Mesothelial cell of epicardium (in vitro differentiated cells): Measurements from ENCODE around the gene CYB5D1. TPM values are rescaled to one million over a fixed set of nuclear protein-coding genes. Genes with fewer than 3 reads are reported as not detected.
"Not testable (repeated sequence)": the region's sequence is repeated elsewhere in the genome, so short reads cannot be mapped to it uniquely, and the experiment has no call there.

Experiments used
- DNase-seq, 2 experiments: peaks; one replicate each; pipeline ENCODE4 v3.0.0; 2021; ENCODE audit warnings: low spot score in 2 of 2; ENCODE audit not compliant: unreplicated experiment in 2 of 2
- H3K27ac Mint-ChIP-seq: 2 replicates; pipeline ENCODE4 v1.8.0; 2021; ENCODE audit warnings: mixed read lengths
- H3K27me3 Mint-ChIP-seq: 2 replicates; pipeline ENCODE4 v1.8.0; 2021; ENCODE audit warnings: low read depth, mixed read lengths
- H3K36me3 Mint-ChIP-seq: 2 replicates; pipeline ENCODE4 v1.8.0; 2021; ENCODE audit warnings: mixed read lengths
- H3K4me1 Mint-ChIP-seq: 2 replicates; pipeline ENCODE4 v1.8.0; 2021; ENCODE audit warnings: mixed read lengths
- H3K4me3 Mint-ChIP-seq: 2 replicates; pipeline ENCODE4 v1.8.0; 2021; ENCODE audit warnings: mild to moderate bottlenecking, moderate library complexity, mixed read lengths
- H3K9me3 Mint-ChIP-seq: 2 replicates; pipeline ENCODE4 v1.8.0; 2021; ENCODE audit warnings: mixed read lengths
- total RNA-seq: library from RNA; stranded (reverse); gene quantifications from 3 replicates; pipeline ENCODE4 v1.2.1, GENCODE V29; 2021
- TF ChIP-seq, protein P1 (sequence below): fragments of 200-600 bp; sonication (generic); IDR thresholded peaks from one replicate; pipeline ENCODE4 v1.5.0; 2021; ENCODE audit warnings: antibody characterized with exemption; ENCODE audit not compliant: unreplicated experiment

Gene CYB5D1
- 12.5 to 13.0 TPM (median 13.0 TPM) in 3 replicates for total RNA-seq

- no peak within 1 kb of the TSS for H3K27ac Mint-ChIP-seq
- DNase-seq = peak; percentile 61 to 83
- no peak within 1 kb of the TSS for H3K4me3 Mint-ChIP-seq
- no peaks in the 10 kb centered on the region for H3K27me3 Mint-ChIP-seq
- no peaks in the 10 kb centered on the region for H3K9me3 Mint-ChIP-seq
- H3K4me1 Mint-ChIP-seq = peaks cover 15% of the 10 kb centered on the region
- TF ChIP-seq, protein P1, sequence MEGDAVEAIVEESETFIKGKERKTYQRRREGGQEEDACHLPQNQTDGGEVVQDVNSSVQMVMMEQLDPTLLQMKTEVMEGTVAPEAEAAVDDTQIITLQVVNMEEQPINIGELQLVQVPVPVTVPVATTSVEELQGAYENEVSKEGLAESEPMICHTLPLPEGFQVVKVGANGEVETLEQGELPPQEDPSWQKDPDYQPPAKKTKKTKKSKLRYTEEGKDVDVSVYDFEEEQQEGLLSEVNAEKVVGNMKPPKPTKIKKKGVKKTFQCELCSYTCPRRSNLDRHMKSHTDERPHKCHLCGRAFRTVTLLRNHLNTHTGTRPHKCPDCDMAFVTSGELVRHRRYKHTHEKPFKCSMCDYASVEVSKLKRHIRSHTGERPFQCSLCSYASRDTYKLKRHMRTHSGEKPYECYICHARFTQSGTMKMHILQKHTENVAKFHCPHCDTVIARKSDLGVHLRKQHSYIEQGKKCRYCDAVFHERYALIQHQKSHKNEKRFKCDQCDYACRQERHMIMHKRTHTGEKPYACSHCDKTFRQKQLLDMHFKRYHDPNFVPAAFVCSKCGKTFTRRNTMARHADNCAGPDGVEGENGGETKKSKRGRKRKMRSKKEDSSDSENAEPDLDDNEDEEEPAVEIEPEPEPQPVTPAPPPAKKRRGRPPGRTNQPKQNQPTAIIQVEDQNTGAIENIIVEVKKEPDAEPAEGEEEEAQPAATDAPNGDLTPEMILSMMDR = no peak
- H3K36me3 Mint-ChIP-seq = peaks cover 2% of the 10 kb centered on the region
Observed at GRCh38 chr17:7857713-7858521, at the start of gene CYB5D1. Gene CYB5D1 (plus strand): TSS chr17:7858003. CDS start chr17:7858135, 132 bp downstream.

GRCh38 chr17:7809086-7809790 is 48.6 kb upstream of the CYB5D1 start:
- H3K36me3 Mint-ChIP-seq = no peaks in the 10 kb centered on the region
- TF ChIP-seq, protein P1 = no peak
- H3K4me3 Mint-ChIP-seq = no peak overlapping the region
- DNase-seq = no peak
- no peak overlapping the region for H3K27ac Mint-ChIP-seq
- no peaks in the 10 kb centered on the region for H3K9me3 Mint-ChIP-seq
- H3K4me1 Mint-ChIP-seq = peaks cover under 1% of the 10 kb centered on the region
- peaks cover 5% of the 10 kb centered on the region for H3K27me3 Mint-ChIP-seq

- H3K36me3 Mint-ChIP-seq, H3K9me3 Mint-ChIP-seq, H3K27ac Mint-ChIP-seq, DNase-seq, H3K4me3 Mint-ChIP-seq, H3K4me1 Mint-ChIP-seq, H3K27me3 Mint-ChIP-seq: not testable (repeated sequence)
Observed at GRCh38 chr17:7809791-7810343, 47.9 kb upstream of the CYB5D1 start.

DNA sequence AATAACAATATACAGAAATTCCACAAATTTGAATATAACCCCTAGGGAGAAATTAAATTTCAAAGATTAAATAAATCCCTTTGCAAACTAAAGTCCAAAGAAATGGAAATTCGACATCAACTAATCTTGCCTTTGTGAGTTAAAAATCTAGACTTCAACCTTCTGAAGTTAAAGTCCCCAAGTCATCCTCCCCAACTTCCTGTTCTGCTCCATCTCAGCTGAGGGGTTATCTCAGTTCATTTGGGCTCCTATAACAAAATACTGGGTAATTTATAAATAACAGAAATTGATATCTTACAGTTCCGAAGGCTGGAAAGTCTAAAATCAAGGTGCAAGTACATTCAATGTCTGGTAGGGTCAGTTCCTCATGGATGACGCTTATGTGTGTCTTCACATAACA is 46.6 kb upstream of the CYB5D1 start:
- H3K27ac Mint-ChIP-seq = no peak overlapping the region
- no peaks in the 10 kb centered on the region for H3K4me1 Mint-ChIP-seq
- no peak for DNase-seq
- no peaks in the 10 kb centered on the region for H3K9me3 Mint-ChIP-seq
- TF ChIP-seq, protein P1 = no peak
- peaks cover 5% of the 10 kb centered on the region for H3K27me3 Mint-ChIP-seq
- H3K36me3 Mint-ChIP-seq = no peaks in the 10 kb centered on the region
- no peak overlapping the region for H3K4me3 Mint-ChIP-seq

- H3K27me3 Mint-ChIP-seq = peaks cover 4% of the 10 kb centered on the region
- TF ChIP-seq, protein P1 = no peak
- H3K4me3 Mint-ChIP-seq = no peak overlapping the region
- peaks cover 10% of the 10 kb centered on the region for H3K4me1 Mint-ChIP-seq
- no peaks in the 10 kb centered on the region for H3K36me3 Mint-ChIP-seq
- DNase-seq = no peak
- no peaks in the 10 kb centered on the region for H3K9me3 Mint-ChIP-seq
- no peak overlapping the region for H3K27ac Mint-ChIP-seq
Observed at GRCh38 chr17:7814969-7815368, 42.8 kb upstream of the CYB5D1 start.
